Fibroblast of skin of left quadriceps (primary cell): ENCODE data around the gene SLC12A8.

Experiments used
- DNase-seq, 2 experiments: peaks; one replicate each; pipeline ENCODE4 v3.0.0-alpha.2; 2013; ENCODE audit warnings: low read depth in 2 of 2

SLC12A8 gene

GRCh38 chr3:125076464-125076863 lies 136.1 kb downstream of the SLC12A8 start:
- no peak for DNase-seq

GRCh38 chr3:125075738-125076137 lies 136.8 kb downstream of the SLC12A8 start:
- DNase-seq, result no peak

- no peak for DNase-seq
These were observed 139.1 kb downstream of the SLC12A8 start for GRCh38 chr3:125073390-125073905.

GRCh38 chr3:125072749-125073389 lies 139.7 kb downstream of the SLC12A8 start:
- no peak for DNase-seq

- no peak for DNase-seq
These were observed 140.2 kb downstream of the SLC12A8 start for GRCh38 chr3:125072301-125072700.

GRCh38 chr3:125069968-125070745 lies 142.4 kb downstream of the SLC12A8 start:
- no peak for DNase-seq

- DNase-seq, result no peak
These were observed 143.1 kb downstream of the SLC12A8 start for GRCh38 chr3:125069452-125069851.

- DNase-seq, result no peak
These were observed 144.3 kb downstream of the SLC12A8 start for GRCh38 chr3:125068265-125068664.

- DNase-seq, result peak in 1 of 2 experiments; percentile 44
These were observed 145.3 kb downstream of the SLC12A8 start for GRCh38 chr3:125067225-125067624.

- peak; percentile 92 for DNase-seq
These were observed 149.5 kb downstream of the SLC12A8 start for GRCh38 chr3:125062904-125063618.

GRCh38 chr3:125061646-125062045 lies 150.9 kb downstream of the SLC12A8 start:
- DNase-seq, result no peak

- DNase-seq, result peak; percentile 63
These were observed 151.4 kb downstream of the SLC12A8 start for GRCh38 chr3:125061170-125061569.

GRCh38 chr3:125059488-125060245 lies 152.9 kb downstream of the SLC12A8 start:
- DNase-seq, result no peak

GRCh38 chr3:125058959-125059358 lies 153.6 kb downstream of the SLC12A8 start:
- DNase-seq, result no peak

- DNase-seq, result no peak
These were observed 154.0 kb downstream of the SLC12A8 start for GRCh38 chr3:125058529-125058928.

- no peak for DNase-seq
These were observed 155.2 kb downstream of the SLC12A8 start for GRCh38 chr3:125057186-125057850.

GRCh38 chr3:125055913-125056745 lies 156.4 kb downstream of the SLC12A8 start, which contains the start of gene HEG1:
Gene HEG1 (minus strand): TSS chr3:125055997. CDS start chr3:125055890, 107 bp downstream.
- peak; percentile 60 to 63 for DNase-seq

- no peak for DNase-seq
These were observed 157.1 kb downstream of the SLC12A8 start for GRCh38 chr3:125055331-125055912.

GRCh38 chr3:125054449-125055329 lies 157.9 kb downstream of the SLC12A8 start:
- no peak for DNase-seq
